Activated T-cell treated with anti-CD3 and anti-CD28 coated beads, Interleukin-2, amount 50 U/mL, for 24 hours (primary cell): ENCODE data around the gene ARHGEF19.
"Not testable (repeated sequence)": the region's sequence is repeated elsewhere in the genome, so short reads cannot be mapped to it uniquely, and the experiment has no call there.

ENCODE experiments used
- DNase-seq: peaks from one replicate; pipeline ENCODE4 v3.0.0-alpha.2; 2020
- H3K27ac Mint-ChIP-seq: 2 replicates; pipeline ENCODE4 v1.8.0; 2020; ENCODE audit warnings: mild to moderate bottlenecking, mixed read lengths
- H3K27me3 Mint-ChIP-seq: 2 replicates; pipeline ENCODE4 v1.8.0; 2020; ENCODE audit warnings: mixed read lengths
- H3K36me3 Mint-ChIP-seq: 2 replicates; pipeline ENCODE4 v1.8.0; 2020; ENCODE audit warnings: low read depth, mixed read lengths
- H3K4me1 Mint-ChIP-seq: 2 replicates; pipeline ENCODE4 v1.8.0; 2020; ENCODE audit warnings: low read depth, mixed read lengths
- H3K4me3 Mint-ChIP-seq: 2 replicates; pipeline ENCODE4 v1.8.0; 2020; ENCODE audit warnings: mild to moderate bottlenecking, moderate library complexity, mixed read lengths
- H3K9me3 Mint-ChIP-seq: 2 replicates; pipeline ENCODE4 v1.8.0; 2020; ENCODE audit warnings: mixed read lengths

The ARHGEF19 gene

DNA sequence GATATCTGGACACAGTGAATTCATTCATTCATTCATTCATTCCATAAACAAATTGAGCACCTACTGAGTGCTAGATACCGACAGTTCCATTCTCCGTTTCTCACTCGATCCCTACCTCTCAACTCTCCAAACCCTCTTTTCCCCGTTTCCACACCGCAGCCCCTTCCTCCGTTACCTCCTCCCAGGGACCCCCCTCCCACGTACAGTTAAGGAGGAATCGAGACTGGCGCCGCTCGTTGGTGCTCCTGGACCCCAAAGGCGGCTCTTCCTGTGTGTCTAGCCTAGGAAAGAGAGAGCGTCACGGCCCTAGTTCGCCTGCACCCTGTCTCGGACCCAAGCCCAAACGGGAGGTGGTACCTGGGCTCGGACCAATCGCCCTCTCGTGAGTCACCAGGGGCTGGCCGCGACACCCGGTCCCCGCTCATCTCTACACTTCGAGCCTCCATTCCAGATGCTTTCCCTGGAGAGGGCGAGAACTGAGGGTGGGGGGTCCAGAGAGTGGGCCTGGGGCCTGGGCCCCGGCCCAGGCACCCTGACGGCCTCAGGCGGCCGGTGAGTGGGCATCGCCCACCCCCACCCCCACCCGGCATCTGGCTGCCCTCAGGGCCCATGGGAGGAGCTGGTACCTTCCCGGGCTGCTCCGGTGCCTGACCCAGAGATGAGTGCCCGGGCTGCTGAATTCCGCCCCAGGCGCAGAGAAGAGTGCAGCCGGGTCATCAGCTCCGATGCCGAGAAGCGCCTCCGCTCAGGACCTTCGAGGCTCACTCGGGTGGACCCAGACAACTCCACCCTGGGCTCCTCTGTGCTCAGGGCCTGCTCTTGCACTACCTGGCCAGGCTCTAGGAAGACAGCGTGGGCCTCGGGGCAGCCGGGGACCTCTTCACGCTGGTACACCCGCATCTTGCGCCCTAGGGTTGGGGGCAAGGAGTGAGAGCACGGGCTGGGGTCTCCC, 4.9 kb downstream of the ARHGEF19 start:
- Mint-ChIP-seq H3K27me3 (no peaks in the 10 kb centered on the region), H3K4me3 (peak overlapping the region; percentile 81), H3K9me3 (no peaks in the 10 kb centered on the region), H3K36me3 (peaks cover 4% of the 10 kb centered on the region), H3K27ac (peak overlapping the region; percentile 96), H3K4me1 (peaks cover 14% of the 10 kb centered on the region)
- no peak for DNase-seq

DNA sequence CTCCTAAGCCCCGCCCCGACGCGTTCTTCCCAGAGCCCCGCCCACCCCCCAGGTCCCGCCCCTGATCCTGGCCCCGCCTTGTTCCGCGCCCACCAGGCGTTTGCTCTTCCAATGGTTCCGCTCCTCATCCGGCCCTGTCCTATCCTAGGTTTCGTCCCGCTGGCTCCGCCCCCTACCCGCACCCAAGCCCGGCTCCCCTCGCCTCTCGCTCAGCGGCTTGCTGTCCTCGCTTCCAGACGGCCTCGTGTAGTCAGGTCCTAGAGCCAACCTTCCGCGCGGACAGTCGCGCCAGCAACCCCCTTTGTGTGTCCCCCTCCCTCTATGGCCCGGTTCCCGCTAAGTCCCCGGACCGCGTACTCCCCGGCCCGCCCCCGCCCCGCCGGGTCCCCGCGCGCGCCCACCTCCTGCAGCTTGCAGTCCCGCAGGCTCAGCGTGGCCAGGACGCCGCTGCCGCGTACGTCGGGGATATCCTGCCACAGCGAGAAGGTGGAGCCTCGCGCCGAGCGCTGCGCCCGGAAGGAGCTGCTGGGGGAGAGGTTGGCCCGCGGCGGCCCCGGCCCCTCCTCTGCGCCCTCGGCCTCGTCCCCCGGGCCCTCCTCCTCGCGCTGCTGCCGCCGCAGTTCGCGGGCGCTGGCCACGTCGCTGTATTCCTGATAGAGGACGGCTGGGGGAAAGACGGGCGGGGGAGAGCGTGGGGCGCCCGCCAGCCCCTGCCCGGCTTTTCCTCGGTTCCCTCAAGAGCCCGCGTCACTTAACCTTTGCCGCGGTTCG, 5.7 kb downstream of the ARHGEF19 start:
- peaks cover 14% of the 10 kb centered on the region for H3K4me1 Mint-ChIP-seq
- peak overlapping the region; percentile 81 for H3K4me3 Mint-ChIP-seq
- peak; percentile 95 for DNase-seq
- no peaks in the 10 kb centered on the region for H3K9me3 Mint-ChIP-seq
- peak overlapping the region; percentile 96 for H3K27ac Mint-ChIP-seq
- H3K27me3 Mint-ChIP-seq, result no peaks in the 10 kb centered on the region
- peaks cover 4% of the 10 kb centered on the region for H3K36me3 Mint-ChIP-seq

DNA sequence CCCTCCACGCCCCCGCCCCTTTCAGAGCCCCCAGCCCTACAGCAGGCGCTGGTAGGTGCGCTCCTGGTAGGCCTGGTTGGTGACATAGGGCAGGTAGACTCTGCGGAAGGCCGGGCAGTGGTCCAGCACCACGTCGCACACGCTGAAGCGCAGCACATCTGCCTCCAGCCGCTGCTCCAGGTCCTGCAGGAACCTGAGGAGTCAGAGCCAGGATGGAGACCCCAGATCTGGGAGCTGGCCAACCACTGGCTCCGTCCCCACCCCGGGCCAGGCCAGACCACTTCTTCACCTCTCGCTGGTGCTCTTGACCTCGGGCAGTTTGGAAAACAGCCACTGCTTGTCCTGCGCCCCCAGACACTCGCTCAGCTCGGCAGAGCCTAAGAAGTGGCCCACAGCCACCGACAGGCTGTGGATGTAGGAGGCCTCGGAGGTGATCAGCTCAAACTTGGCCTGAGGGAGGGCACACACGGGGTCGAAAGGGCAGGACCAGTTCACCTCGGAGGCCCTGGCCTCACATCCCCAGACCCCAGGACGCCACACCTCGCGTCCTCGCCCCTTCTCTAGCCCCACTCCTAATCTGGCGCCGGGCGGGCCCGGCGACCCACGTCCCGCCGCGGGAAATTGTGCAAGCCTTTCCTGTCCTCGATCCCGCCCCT, 6.4 kb downstream of the ARHGEF19 start:
- H3K4me3 Mint-ChIP-seq, result peak overlapping the region; percentile 81
- peaks cover 4% of the 10 kb centered on the region for H3K36me3 Mint-ChIP-seq
- H3K27me3 Mint-ChIP-seq, result no peaks in the 10 kb centered on the region
- DNase-seq, result no peak
- H3K4me1 Mint-ChIP-seq, result peaks cover 14% of the 10 kb centered on the region
- no peaks in the 10 kb centered on the region for H3K9me3 Mint-ChIP-seq
- peak overlapping the region; percentile 67 for H3K27ac Mint-ChIP-seq

DNA sequence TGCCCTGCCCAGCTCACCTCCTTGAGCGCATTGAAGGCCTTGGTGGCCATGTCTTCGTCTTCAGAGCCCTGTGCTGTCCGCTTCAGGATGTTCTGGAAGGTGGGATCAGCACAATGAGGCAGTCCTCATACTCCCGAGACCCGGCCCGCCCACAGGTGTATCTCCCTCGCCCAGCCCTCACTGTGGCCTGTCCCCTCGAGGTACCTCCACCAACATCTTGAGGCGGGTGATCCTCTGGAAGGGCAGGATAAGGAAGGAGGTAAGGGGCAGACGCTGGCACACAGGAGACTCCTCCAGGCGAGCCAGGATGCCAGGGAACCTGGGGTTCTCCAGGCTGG, 7.1 kb downstream of the ARHGEF19 start:
- Mint-ChIP-seq H3K36me3 (peaks cover 4% of the 10 kb centered on the region), H3K27me3 (no peaks in the 10 kb centered on the region), H3K4me1 (peaks cover 14% of the 10 kb centered on the region), H3K4me3 (no peak overlapping the region), H3K27ac (no peak overlapping the region), H3K9me3 (no peaks in the 10 kb centered on the region)
- no peak for DNase-seq

DNA sequence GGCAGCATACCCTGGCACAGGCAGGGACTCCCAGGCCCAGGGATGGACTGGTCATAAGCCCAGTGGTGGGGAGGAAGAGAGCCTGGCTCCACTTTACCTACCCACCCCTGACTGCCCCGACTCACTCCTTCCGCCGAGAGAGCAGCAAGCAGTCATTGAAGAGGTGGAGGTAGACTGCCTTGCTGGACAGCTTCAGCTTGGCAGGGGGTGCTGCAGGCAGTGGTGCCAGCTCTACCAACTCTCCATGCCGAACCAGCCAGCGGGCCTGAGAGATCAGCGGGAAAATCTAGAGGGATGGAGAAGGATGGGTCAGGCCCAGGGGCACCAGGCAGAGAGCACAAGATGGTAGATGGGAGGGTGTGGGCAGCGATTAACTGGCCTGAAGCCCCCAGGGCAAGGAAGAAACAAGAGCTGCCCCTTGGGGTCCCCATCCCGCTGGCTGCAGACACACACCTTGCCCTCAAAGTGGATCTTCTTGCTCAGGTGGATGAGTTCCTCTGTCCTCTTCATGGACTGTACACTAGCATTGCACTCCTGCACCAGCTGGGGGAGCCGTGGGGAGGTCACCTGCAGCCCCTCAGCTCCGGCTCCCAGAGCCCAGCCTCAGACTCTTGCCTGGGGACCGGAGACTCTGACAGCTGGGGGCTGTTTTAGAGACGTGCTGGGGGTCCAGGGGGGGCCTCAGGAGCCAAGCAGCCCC, 7.7 kb downstream of the ARHGEF19 start:
- Mint-ChIP-seq H3K4me3 (no peak overlapping the region), H3K36me3 (peaks cover 4% of the 10 kb centered on the region), H3K27me3 (no peaks in the 10 kb centered on the region), H3K27ac (no peak overlapping the region), H3K4me1 (peaks cover 14% of the 10 kb centered on the region), H3K9me3 (no peaks in the 10 kb centered on the region)
- no peak for DNase-seq

DNA sequence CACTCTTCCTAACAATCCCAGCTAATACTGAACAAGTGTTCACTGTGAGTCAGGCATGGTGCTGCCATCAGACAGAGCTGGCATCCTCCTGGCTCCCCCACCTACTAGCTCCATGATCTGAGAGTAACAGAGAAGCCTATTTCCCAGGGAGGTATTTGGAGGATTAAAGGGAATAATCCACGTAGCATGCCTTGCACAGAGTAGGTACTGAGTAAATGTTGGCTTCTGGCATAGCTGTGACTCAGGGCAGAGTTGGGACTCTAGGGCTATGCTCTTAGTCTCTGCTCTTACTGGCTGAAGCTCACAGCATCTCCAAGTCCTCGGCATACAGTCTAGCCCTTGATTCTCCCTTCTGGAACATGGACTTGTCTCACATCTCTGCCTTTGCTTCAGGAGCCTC, 8.2 kb downstream of the ARHGEF19 start:
- no peaks in the 10 kb centered on the region for H3K27me3 Mint-ChIP-seq
- no peak overlapping the region for H3K4me3 Mint-ChIP-seq
- peaks cover 4% of the 10 kb centered on the region for H3K36me3 Mint-ChIP-seq
- H3K9me3 Mint-ChIP-seq, result no peaks in the 10 kb centered on the region
- no peak overlapping the region for H3K27ac Mint-ChIP-seq
- H3K4me1 Mint-ChIP-seq, result peaks cover 14% of the 10 kb centered on the region
- no peak for DNase-seq

DNA sequence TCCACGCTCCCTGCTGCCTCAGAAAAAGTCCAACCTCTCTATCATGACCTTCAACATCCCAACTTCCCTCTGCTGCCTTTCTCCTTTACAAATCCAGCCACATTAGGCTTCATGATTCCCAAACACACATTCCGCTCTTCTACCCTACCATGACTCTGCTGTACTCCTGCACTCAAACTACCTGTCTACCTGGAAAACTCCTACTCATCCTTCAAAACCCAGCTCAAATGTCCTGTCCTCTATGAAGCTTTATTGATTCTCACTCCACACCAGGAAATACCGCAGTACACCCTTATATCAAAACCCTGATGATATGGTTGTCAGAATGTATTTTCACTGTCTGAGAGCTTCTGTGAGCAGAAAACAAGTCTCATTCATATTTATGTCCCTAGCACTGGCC, 8.9 kb downstream of the ARHGEF19 start:
- H3K9me3 Mint-ChIP-seq, result no peaks in the 10 kb centered on the region
- peaks cover 19% of the 10 kb centered on the region for H3K4me1 Mint-ChIP-seq
- no peak overlapping the region for H3K27ac Mint-ChIP-seq
- peaks cover 7% of the 10 kb centered on the region for H3K36me3 Mint-ChIP-seq
- H3K4me3 Mint-ChIP-seq, result no peak overlapping the region
- H3K27me3 Mint-ChIP-seq, result no peaks in the 10 kb centered on the region
- no peak for DNase-seq

DNA sequence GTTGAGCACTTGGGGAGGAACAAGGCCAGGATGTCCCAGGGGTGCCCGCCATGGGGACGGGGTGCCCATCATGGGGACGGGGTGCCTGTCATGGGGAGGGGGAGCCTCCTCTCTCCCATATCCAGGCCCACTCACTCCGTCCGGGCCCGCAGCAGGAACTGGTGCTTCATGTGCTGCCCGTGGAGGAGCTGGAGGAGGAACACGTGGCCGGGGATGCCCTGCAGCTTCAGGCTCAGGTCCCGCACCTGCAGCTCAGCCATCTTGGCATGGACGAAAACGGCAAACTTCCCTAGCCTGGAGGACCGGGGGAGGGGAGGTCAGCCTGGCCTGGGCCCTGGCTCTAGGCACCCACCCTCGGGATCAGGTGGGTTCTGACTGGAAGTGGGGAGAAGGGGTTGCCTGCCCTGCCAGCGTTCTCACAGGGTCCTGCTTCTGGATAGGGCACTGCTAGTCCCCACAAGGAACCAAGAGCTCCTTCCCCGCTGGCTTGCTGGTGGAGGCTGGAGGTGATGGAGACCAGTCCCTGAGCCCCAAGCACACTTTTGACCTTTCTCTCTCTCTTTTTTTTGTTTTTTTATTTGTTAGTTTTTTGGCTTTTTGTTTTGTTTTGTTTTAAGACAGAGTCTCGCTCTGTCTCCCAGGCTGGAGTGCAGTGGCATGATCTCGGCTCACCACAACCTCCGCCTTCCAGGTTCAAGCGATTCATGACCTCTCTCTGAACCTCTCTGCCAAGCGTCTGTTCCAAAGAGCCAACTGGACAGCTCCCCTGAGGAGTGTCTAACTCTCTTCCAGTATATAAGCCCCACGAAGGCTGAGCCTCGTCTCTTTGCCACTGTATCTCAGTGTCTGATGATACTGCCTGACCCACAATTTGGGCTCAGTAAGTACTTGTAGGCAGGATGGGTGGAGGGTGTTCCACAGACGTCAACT, 9.9 kb downstream of the ARHGEF19 start:
- Mint-ChIP-seq H3K4me3 (no peak overlapping the region), H3K27ac (no peak overlapping the region), H3K9me3 (no peaks in the 10 kb centered on the region), H3K36me3 (peaks cover 9% of the 10 kb centered on the region), H3K27me3 (no peaks in the 10 kb centered on the region), H3K4me1 (peaks cover 20% of the 10 kb centered on the region)
- DNase-seq, result no peak

DNA sequence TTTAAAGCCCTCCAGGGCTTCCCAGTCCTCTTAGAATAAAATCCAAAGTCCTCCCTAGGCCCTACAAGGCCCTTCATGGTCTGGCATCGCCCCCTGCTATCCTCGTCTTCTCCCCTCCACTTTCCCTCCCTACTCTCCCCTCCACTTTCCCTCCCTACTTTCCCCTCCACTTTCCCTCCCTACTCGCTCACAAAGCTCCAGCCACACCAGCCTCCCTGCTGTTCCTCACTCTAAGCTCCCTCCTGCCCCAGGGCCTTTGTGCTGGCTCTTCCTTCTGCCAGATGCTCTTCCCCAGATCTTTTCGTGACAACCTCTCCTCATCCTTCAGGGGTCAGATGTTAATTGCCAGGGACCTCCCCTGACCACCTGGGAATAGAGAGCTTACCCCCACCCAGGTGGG, 12.8 kb downstream of the ARHGEF19 start:
- Mint-ChIP-seq H3K4me3 (no peak overlapping the region), H3K4me1 (peaks cover 6% of the 10 kb centered on the region), H3K27me3 (no peaks in the 10 kb centered on the region), H3K9me3 (no peaks in the 10 kb centered on the region), H3K36me3 (peaks cover 12% of the 10 kb centered on the region), H3K27ac (no peak overlapping the region)
- no peak for DNase-seq

DNA sequence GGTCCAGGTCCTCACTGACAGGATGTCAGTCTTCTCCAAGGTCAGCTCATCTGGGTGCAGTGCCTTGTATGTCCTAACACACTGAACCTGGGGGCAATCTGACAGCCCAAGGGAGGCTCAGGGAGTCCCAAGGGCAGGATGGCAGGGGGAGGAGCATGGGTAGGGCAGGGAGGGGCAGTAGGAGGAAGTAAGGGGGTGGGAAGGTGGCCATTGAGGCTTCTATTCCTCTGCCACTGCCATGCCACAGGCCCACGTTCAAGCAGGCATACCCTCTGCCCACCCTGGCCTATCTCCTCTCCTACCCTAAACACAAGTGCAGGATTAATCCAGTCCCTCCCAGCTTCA, 13.3 kb downstream of the ARHGEF19 start:
- DNase-seq, result no peak
- Mint-ChIP-seq H3K27me3 (no peaks in the 10 kb centered on the region), H3K27ac (peak overlapping the region; percentile 6), H3K36me3 (peaks cover 12% of the 10 kb centered on the region), H3K9me3 (no peaks in the 10 kb centered on the region), H3K4me1 (peaks cover 6% of the 10 kb centered on the region), H3K4me3 (no peak overlapping the region)

DNA sequence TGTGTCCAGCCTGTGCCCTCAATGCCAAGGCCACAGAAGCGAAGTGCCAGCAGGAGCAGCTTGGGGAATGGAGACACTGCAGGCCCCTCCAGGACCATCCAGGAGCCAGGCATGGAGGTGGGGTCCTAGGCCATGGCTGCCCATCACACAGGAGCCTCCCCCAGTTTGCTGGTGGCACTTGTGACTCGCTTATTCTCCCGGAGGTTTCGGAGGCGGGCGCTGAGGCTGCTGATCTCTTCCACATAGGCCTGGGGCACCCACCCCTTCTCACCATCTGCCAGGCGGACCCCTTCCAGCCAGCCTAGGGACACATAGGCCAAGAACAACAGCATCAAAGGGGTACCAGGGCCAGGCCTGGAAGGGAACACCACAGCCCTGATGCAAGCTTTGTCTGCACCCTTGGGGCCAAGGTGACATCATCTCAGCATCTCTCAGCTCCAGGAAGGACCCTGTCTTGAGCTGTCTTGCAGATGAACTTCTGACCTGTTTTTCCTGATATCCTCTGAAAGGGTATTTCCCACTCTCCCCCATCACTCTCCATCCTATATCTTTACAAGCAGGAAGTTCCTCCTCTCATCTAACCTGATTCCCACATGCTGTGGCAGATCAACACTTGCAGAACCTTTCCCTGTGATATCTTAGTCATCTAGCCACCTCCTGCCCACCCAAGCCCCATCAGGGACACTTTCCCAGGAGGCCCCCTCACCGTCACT, 13.9 kb downstream of the ARHGEF19 start:
- H3K4me1 Mint-ChIP-seq, result peaks cover 6% of the 10 kb centered on the region
- H3K9me3 Mint-ChIP-seq, result no peaks in the 10 kb centered on the region
- peak overlapping the region; percentile 42 for H3K27ac Mint-ChIP-seq
- H3K36me3 Mint-ChIP-seq, result peaks cover 12% of the 10 kb centered on the region
- H3K27me3 Mint-ChIP-seq, result no peaks in the 10 kb centered on the region
- no peak overlapping the region for H3K4me3 Mint-ChIP-seq
- DNase-seq, result no peak

DNA sequence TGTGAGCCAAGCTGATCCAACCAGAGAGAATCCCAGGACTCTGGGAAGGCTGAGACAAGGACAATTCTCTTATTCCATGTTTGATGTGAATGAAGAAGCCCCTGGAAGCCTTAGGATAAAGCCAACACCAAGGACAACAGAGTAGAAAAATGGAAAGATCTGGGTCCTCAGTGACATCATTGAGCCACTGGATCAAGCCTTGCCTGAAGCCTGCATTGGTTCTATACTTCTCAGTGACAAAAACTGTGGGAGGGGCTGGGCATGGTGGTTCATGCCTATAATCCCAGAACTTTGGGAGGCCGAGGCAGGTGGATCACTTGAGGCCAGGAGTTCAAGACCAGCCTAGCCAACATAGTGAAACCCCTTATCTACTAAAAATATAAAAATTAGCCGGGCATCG, 15.6 kb downstream of the ARHGEF19 start:
- DNase-seq, result no peak
- Mint-ChIP-seq H3K27me3 (no peaks in the 10 kb centered on the region), H3K27ac (no peak overlapping the region), H3K36me3 (peaks cover 8% of the 10 kb centered on the region), H3K4me3 (no peak overlapping the region), H3K4me1 (peaks cover 6% of the 10 kb centered on the region), H3K9me3 (no peaks in the 10 kb centered on the region)

DNA sequence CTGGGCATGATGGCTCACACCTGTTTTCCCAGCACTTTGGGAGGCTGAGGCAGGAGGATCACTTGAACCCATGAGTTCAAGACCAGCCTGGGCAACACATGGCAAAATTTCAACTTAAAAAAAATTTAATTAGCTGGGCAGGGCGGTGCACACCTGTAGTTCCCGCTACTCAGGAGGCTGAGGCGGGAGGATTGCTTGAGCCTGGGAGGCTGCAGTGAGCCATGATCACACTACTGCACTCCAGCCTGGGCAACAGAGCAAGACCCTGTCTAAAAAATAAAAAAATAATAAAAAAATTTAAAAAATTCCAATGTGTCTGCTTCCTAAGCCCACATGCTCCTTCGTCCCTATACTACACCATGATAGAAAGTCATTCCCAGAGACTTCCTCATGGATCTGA, 16.3 kb downstream of the ARHGEF19 start:
- H3K27me3 Mint-ChIP-seq, H3K4me1 Mint-ChIP-seq, H3K9me3 Mint-ChIP-seq, H3K27ac Mint-ChIP-seq, H3K4me3 Mint-ChIP-seq, DNase-seq, H3K36me3 Mint-ChIP-seq: not testable (repeated sequence)
